ENCODE measurements around the gene DNER. TPM values are rescaled to one million over a fixed set of nuclear protein-coding genes. Genes with fewer than 3 reads are reported as not detected.
A peak's percentile ranks its signal among the peaks of the same experiment; 100 is the strongest.
"Not testable (repeated sequence)": the region's sequence is repeated elsewhere in the genome, so short reads cannot be mapped to it uniquely, and the experiment has no call there.

Gene DNER
- polyA plus RNA-seq, 2 of the 4 experiments (the other 2 are of a cell fraction) = 0.34 to 4.2 TPM

- TF ChIP-seq PHF8 (IDR thresholded peaks at IDR 0.05; ENCODE audit: borderline replicate concordance, low read depth) (no peak), HEYL (CRISPR knock-in tag; IDR thresholded peaks at IDR 0.05) (no peak), HOXB13 (CRISPR knock-in tag; IDR thresholded peaks at IDR 0.05; ENCODE audit: low read depth) (no peak), ESRRA (IDR thresholded peaks at IDR 0.05; ENCODE audit: borderline replicate concordance, low read length) (no peak), JUNB (IDR thresholded peaks at IDR 0.05) (no peak), EP300 (IDR thresholded peaks at IDR 0.05) (no peak), SMC3 (IDR thresholded peaks at IDR 0.05) (no peak), HOXA7 (CRISPR knock-in tag; IDR thresholded peaks at IDR 0.05) (no peak), ELK1 (IDR thresholded peaks at IDR 0.05; ENCODE audit: low read depth, low read length) (no peak), E2F6 (IDR thresholded peaks at IDR 0.05; ENCODE audit: borderline replicate concordance, low read depth) (no peak), RNF2 (IDR thresholded peaks at IDR 0.05; ENCODE audit: borderline replicate concordance, low read depth) (no peak), ZFP36 (IDR thresholded peaks at IDR 0.05; ENCODE audit: borderline replicate concordance, partially characterized antibody) (no peak), EHF (CRISPR knock-in tag; IDR thresholded peaks at IDR 0.05) (no peak), REST (IDR thresholded peaks at IDR 0.05) (no peak), RAD21 (conservative IDR thresholded peaks at IDR 0.05 in 1 of 2, IDR thresholded peaks at IDR 0.05 in 1 of 2) (no peak)
- H3K27ac ChIP-seq = no peak overlapping the region
- no peaks in the 10 kb centered on the region for H3K9me3 ChIP-seq
- DNase-seq (ENCODE audit: low read depth in 1 of 2, low spot score in 1 of 2) (no peak), ATAC-seq (peak in 1 of 2 experiments; percentile 60; a peak in 2 of 6 replicates), FAIRE-seq (no peak)
- H3K4me2 ChIP-seq = no peak overlapping the region
- 63% methylated on average over 3 of the region's 3 CpGs for WGBS (ENCODE audit: missing lambda C conversion rate)
- ChIA-PET CTCF (interaction anchor here (2.2 kb wide), 1 partner anchor 9 kb away, joined by 7 read pairs; no protein-coding TSS in a partner anchor), POLR2A (no interaction called here)
- no peak overlapping the region for H3K4me3 ChIP-seq
- no peaks in the 10 kb centered on the region for H3K4me1 ChIP-seq
Measured at GRCh38 chr2:229748950-229749349, 34.6 kb upstream of the DNER start.

- ATAC-seq, CTCF ChIA-PET, POLR2A ChIA-PET: not testable (repeated sequence)
Measured at GRCh38 chr2:229742691-229743090, 28.3 kb upstream of the DNER start.

GRCh38 chr2:229740279-229740678 lies 25.9 kb upstream of the DNER start:
- FAIRE-seq (no peak), DNase-seq (ENCODE audit: low read depth in 1 of 2, low spot score in 1 of 2) (no peak), ATAC-seq (peak; percentile 30 to 37; a peak in 2 of 6 replicates)
- H3K4me3 ChIP-seq = no peak overlapping the region
- 67% methylated on average over 4 of the region's 4 CpGs for WGBS (ENCODE audit: missing lambda C conversion rate)
- TF ChIP-seq HDAC2 (IDR thresholded peaks at IDR 0.05) (no peak), ESRRA (IDR thresholded peaks at IDR 0.05; ENCODE audit: borderline replicate concordance, low read length) (no peak)
- no peak overlapping the region for H3K27ac ChIP-seq
- no peak overlapping the region for H3K4me2 ChIP-seq
- H3K4me1 ChIP-seq = no peaks in the 10 kb centered on the region
- ChIA-PET CTCF (no interaction called here), POLR2A (no interaction called here)
- peaks cover 20% of the 10 kb centered on the region for H3K9me3 ChIP-seq

More at GRCh38 chr2:229742691-229743090, 28.3 kb upstream of the DNER start:
- H3K4me3 ChIP-seq; H3K4me1 ChIP-seq; DNase-seq (ENCODE audit: low read depth in 1 of 2, low spot score in 1 of 2); H3K4me2 ChIP-seq; H3K27ac ChIP-seq; FAIRE-seq; H3K9me3 ChIP-seq: not testable (repeated sequence)
- no CpG with 5 or more reads among the region's 35 CpGs for WGBS (ENCODE audit: missing lambda C conversion rate)
